Measurements from ENCODE around the gene TSSC4.
A peak's percentile ranks its signal among the peaks of the same experiment; 100 is the strongest.

TSSC4 gene

DNA sequence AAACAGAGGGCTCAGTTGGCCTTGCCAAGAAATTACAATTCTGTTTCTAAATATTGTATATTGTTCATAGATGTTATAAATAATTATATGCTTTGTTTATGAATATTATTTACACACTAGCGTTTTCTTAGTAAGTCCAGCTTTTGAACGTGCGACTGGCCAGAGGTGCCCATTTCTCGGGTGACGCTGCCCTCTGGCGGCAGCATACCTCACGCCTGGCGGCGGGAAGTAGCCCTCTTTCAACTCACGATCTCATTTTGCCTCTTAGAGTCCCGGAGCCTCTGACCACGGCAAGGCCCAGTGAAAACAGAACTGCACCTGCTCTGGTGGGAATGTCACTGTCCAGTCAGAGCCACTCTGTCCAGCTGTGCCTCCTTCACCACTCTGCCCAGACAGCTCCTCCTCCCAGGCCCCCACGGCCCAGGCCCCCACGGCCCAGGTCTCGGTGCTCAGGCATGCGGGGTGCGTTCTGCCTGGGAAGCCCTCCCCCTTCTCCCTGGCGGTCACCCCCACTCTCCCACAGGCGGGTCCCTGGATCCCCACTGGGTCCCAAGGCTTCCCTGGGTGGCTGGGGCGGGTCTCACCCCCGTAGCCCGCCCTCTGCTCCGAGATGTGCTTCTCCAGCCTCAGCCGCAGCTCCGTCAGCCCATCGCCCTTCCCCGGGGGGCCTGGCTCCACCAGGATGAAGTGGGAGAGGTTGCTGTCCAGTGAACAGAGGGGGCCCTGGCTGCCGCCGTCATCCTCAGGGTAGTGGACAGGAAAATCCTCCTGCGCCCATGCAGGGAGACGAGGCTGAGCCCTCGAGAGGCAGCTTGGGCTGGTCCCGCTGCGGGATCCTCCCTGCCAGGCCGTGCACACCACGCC, 19.3 kb downstream of the TSSC4 start:
- TF ChIP-seq, protein P1, sequence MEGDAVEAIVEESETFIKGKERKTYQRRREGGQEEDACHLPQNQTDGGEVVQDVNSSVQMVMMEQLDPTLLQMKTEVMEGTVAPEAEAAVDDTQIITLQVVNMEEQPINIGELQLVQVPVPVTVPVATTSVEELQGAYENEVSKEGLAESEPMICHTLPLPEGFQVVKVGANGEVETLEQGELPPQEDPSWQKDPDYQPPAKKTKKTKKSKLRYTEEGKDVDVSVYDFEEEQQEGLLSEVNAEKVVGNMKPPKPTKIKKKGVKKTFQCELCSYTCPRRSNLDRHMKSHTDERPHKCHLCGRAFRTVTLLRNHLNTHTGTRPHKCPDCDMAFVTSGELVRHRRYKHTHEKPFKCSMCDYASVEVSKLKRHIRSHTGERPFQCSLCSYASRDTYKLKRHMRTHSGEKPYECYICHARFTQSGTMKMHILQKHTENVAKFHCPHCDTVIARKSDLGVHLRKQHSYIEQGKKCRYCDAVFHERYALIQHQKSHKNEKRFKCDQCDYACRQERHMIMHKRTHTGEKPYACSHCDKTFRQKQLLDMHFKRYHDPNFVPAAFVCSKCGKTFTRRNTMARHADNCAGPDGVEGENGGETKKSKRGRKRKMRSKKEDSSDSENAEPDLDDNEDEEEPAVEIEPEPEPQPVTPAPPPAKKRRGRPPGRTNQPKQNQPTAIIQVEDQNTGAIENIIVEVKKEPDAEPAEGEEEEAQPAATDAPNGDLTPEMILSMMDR (IDR thresholded peaks at IDR 0.05) = peak; percentile 80
- no peaks in the 10 kb centered on the region for H3K36me3 Mint-ChIP-seq (ENCODE audit: low read depth)
- H3K27me3 Mint-ChIP-seq (ENCODE audit: low read depth, poor library complexity) = no peaks in the 10 kb centered on the region
- H3K4me3 Mint-ChIP-seq = no peak overlapping the region
- H3K27ac Mint-ChIP-seq = no peak overlapping the region
- H3K9me3 Mint-ChIP-seq = no peaks in the 10 kb centered on the region
- H3K4me1 Mint-ChIP-seq = peaks cover 24% of the 10 kb centered on the region
- peak; percentile 83 for DNase-seq

DNA sequence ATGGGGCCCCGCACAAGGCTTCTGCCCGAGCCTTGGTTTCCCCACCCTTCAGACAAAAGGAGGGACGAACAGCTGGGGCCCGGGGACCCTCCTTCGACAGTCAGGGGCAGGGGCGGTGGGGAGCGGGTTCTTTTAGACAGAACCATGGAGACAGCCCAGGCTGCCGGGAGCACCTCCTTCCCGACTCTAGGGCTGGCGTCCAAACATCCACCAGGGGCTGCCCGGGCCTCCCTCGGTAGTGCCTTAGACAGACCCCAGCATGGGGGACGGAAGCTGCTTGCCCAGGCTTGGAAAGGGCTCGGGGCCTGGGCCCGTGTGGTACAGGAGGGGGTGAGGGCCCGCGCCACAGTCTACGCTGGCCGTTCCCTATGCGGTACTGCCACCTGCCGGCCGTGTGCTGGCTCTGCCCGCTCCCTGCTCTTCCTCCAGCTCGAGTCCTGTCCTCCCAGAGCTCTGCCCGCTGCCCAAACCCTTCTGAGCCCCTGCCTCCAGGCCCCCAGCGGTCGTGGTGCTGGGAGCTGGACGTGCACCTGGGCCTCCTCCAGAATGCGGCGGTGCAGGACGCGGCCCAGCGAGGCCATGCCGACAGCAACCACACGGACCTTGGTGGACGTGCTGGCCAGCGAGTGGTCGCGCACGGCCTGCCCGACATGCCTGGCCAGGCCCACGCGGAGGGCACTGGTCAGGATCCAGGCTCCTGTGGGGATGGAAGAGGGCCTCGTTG, 20.1 kb downstream of the TSSC4 start:
- Mint-ChIP-seq H3K36me3 (ENCODE audit: low read depth) (no peaks in the 10 kb centered on the region), H3K9me3 (no peaks in the 10 kb centered on the region), H3K4me1 (peaks cover 24% of the 10 kb centered on the region), H3K27me3 (ENCODE audit: low read depth, poor library complexity) (no peaks in the 10 kb centered on the region), H3K27ac (no peak overlapping the region), H3K4me3 (no peak overlapping the region)
- TF ChIP-seq, protein P1 (IDR thresholded peaks at IDR 0.05) = peak; percentile 92
- DNase-seq = peak; percentile 83

DNA sequence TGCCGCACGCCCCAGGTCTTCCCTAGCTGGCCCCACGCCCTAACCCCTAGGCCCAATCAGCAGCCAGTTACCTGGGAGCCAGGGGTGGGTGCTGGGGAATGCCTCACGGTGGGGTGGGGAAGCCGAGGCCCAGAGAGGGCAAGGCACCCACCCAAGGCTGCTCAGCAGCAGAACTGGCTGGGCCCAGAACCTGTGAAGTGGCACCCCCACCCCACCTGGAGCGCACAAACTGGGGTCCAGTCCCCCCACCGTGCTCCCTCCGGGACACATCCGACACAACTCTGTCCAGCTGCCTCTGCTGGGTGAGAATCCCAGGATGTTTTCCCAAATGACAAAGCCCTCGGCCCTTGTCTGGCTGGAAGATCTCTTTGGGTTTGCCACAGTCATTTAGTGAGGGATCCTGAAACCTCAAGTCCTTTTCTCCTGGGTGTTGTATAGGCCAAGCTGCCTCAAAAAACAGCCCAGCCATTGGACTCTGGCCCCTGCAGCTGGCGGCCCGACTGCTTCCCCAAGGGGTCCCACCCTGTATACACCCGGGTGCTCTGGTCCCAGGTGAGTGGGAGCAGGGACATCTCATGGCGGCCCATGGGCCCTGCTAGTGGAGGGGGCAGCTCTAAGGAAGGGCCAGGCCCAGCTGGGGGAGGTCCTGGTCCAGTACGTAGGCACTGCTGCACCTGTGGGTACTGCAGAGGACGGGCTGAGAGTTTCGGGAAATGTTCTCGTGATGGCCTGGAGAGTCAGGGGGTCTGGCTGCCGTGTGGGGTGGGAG, 20.9 kb downstream of the TSSC4 start:
- no peaks in the 10 kb centered on the region for H3K27me3 Mint-ChIP-seq (ENCODE audit: low read depth, poor library complexity)
- no peak for DNase-seq
- no peak overlapping the region for H3K27ac Mint-ChIP-seq
- TF ChIP-seq, protein P1 (IDR thresholded peaks at IDR 0.05) = no peak
- no peaks in the 10 kb centered on the region for H3K36me3 Mint-ChIP-seq (ENCODE audit: low read depth)
- peaks cover 17% of the 10 kb centered on the region for H3K4me1 Mint-ChIP-seq
- H3K4me3 Mint-ChIP-seq = no peak overlapping the region
- no peaks in the 10 kb centered on the region for H3K9me3 Mint-ChIP-seq

DNA sequence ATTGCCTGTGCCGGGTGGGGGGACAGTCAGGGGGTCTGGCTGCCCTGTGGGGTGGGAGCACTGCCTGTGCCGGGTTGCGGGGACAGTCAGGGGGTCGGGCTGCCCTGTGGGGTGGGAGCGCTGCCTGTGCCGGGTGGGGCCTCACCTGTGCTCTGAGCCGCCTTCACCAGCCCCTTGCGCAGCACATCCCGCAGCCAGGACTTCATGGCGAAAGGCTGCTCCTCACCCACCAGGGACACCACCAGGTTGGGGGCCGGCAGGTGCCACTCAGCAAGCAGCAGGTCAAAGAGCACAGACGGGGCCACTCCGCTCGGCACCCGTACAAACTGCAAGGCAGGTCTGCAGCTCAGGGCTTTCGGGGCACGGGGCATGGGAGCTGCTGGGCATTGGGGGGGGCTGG, 21.4 kb downstream of the TSSC4 start:
- TF ChIP-seq, protein P1 (IDR thresholded peaks at IDR 0.05) = no peak
- no peak for DNase-seq
- H3K9me3 Mint-ChIP-seq = no peaks in the 10 kb centered on the region

DNA sequence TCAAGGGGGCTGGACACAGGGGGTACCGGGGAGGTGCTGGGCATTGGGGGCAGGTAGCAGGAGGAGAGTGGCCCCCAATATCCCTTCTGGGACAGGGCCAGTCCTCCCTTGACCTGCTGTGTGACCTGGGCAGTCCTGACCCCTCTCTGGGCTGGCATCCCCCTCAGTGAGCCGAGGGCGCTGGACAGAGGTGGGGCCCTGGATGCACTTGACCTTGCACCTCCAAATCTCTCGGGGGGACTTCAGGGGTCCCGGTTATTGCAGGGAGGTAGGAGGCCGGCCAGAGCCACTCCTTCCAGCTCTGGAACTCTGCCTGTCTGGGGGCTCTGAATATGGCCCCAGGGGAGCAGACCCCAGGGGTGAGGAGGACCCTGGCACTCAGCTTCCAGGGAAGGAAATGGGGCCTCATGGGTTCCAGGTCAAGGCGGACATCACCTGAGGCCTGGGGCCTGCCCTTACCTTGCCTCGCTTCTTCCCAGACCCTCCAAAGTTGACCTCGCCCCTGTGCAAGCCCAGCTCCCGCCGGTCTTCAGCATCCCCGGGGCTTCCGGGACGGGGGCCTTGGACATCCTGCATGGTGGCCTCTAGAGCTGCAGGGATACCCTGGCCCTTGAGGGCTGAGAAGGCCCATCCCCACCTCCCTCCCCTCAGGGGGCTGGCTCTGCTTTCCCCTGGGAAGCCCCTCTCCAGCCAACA, 22.1 kb downstream of the TSSC4 start:
- TF ChIP-seq, protein P1 (IDR thresholded peaks at IDR 0.05) = no peak

More for the DNA sequence above, 21.4 kb downstream of the TSSC4 start:
- Mint-ChIP-seq H3K27ac (no peak overlapping the region), H3K4me3 (no peak overlapping the region), H3K27me3 (ENCODE audit: low read depth, poor library complexity) (no peaks in the 10 kb centered on the region), H3K36me3 (ENCODE audit: low read depth) (no peaks in the 10 kb centered on the region), H3K4me1 (peaks cover 11% of the 10 kb centered on the region)

More for the DNA sequence above, 22.1 kb downstream of the TSSC4 start:
- Mint-ChIP-seq H3K4me3 (no peak overlapping the region), H3K27ac (no peak overlapping the region), H3K9me3 (no peaks in the 10 kb centered on the region), H3K36me3 (ENCODE audit: low read depth) (no peaks in the 10 kb centered on the region), H3K27me3 (ENCODE audit: low read depth, poor library complexity) (peaks cover 3% of the 10 kb centered on the region), H3K4me1 (peaks cover 5% of the 10 kb centered on the region)
- DNase-seq = no peak

Data from nephron progenitor cell (in vitro differentiated cells).